GM12878 (cell line): ENCODE results near the gene SLAMF1. TPM values are rescaled to one million over a fixed set of nuclear protein-coding genes. Genes with fewer than 3 reads are reported as not detected.

Experiments
- ATAC-seq: fragments of 200-7000 bp; cut with Tn5 transposase; 3 replicates; pipeline ENCODE4 v1.9.1; 2020; ENCODE audit warnings: mild to moderate bottlenecking, moderate library complexity
- BruUV-seq: library from RNA; stranded (reverse); fragments of 400-500 nt; replicated peaks from 2 replicates; lab custom pipeline; 2021; lab: Mats Ljungman, UMichigan
- CTCF ChIA-PET: fragments of 300-600 bp; sonication (Branson Sonifier 250); formaldehyde crosslinking; extraction: SDS; loops from one replicate; lab custom pipeline; 2021; ENCODE audit warnings: inconsistent platforms; lab: Yijun Ruan, JAX
- POLR2A ChIA-PET: fragments of 350-600 bp; formaldehyde crosslinking; extraction: SDS; loops from one replicate; lab custom pipeline; 2021; ENCODE audit warnings: inconsistent platforms; lab: Charles Lee
- RAD21 ChIA-PET: fragments of 300-600 bp; sonication (Branson Sonifier 250); formaldehyde crosslinking; loops from one replicate; lab custom pipeline; 2023; ENCODE audit warnings: antibody characterized with exemption; ENCODE audit not compliant: unreplicated experiment; lab: Charles Lee
- SMC1A ChIA-PET: fragments of 300-600 bp; sonication (Branson Sonifier 250); formaldehyde crosslinking; loops from one replicate; lab custom pipeline; 2023; ENCODE audit not compliant: unreplicated experiment, uncharacterized antibody; lab: Charles Lee
- DNase-seq: peaks from one replicate; pipeline ENCODE4 v3.0.0-alpha.2; 2011; ENCODE audit warnings: low read depth, low spot score
- FAIRE-seq: peaks from 3 replicates; lab custom pipeline; 2011; peaks lifted over from hg19 to GRCh38; lab: Jason Lieb, UNC
- H2AFZ ChIP-seq: 2 replicates; pipeline ENCODE4 v1.6.0; 2011; ENCODE audit warnings: low read depth, low read length, control low read depth; ENCODE audit not compliant: control insufficient read depth
- H3K27ac ChIP-seq: 2 replicates; pipeline ENCODE4 v1.5.1; 2011; ENCODE audit warnings: control low read depth; ENCODE audit not compliant: control insufficient read depth, insufficient read depth
- H3K27me3 ChIP-seq, 2 experiments: replicated peaks in 1 of 2; 2 replicates each; pipeline versions ENCODE4 v1.6.0 to v1.6.1; 2011; ENCODE audit warnings: low read length in 1 of 2; ENCODE audit not compliant: control insufficient read depth in 2 of 2, insufficient read depth in 2 of 2
- H3K36me3 ChIP-seq, 2 experiments: 2 replicates each; pipeline ENCODE4 v1.5.1; 2011; ENCODE audit warnings: low read length in 1 of 2; ENCODE audit not compliant: control insufficient read depth in 2 of 2, insufficient read depth in 2 of 2
- H3K4me1 ChIP-seq: 2 replicates; pipeline ENCODE4 v1.6.1; 2011; ENCODE audit warnings: mild to moderate bottlenecking, low read length, moderate library complexity, mixed read lengths; ENCODE audit not compliant: control insufficient read depth, insufficient read depth
- H3K4me2 ChIP-seq: 2 replicates; pipeline ENCODE4 v1.6.0; 2011; ENCODE audit warnings: control low read depth; ENCODE audit not compliant: control insufficient read depth, insufficient read depth
- H3K4me3 ChIP-seq: fragments of 200-600 bp; sonication (generic); 2 replicates; pipeline ENCODE4 v1.5.1; 2016
- H3K79me2 ChIP-seq: 2 replicates; pipeline ENCODE4 v1.6.0; 2011; ENCODE audit warnings: low read length; ENCODE audit not compliant: control insufficient read depth, insufficient read depth
- H3K9ac ChIP-seq: 2 replicates; pipeline ENCODE4 v1.8.0; 2011; ENCODE audit warnings: low read length, control low read depth, mixed read lengths; ENCODE audit not compliant: control insufficient read depth, insufficient read depth
- H3K9me3 ChIP-seq: replicated peaks from 3 replicates; pipeline ENCODE4 v1.5.1; 2011; ENCODE audit warnings: mild to moderate bottlenecking, low read length; ENCODE audit not compliant: control insufficient read depth, insufficient read depth
- H4K20me1 ChIP-seq: 2 replicates; pipeline ENCODE4 v1.6.0; 2011; ENCODE audit not compliant: control insufficient read depth, insufficient read depth
- ATF2 ChIP-seq: IDR thresholded peaks from 2 replicates; pipeline ENCODE4 v1.6.1; 2012; ENCODE audit warnings: low read length, inconsistent platforms
- CHD2 ChIP-seq: IDR thresholded peaks from 2 replicates; pipeline ENCODE4 v1.6.1; 2011; ENCODE audit warnings: low read depth, low read length, improper control_type of control experiment, borderline replicate concordance
- CHD4 ChIP-seq: fragments of 200-600 bp; sonication (generic); IDR thresholded peaks from 2 replicates; pipeline ENCODE4 v1.6.1; 2016; ENCODE audit warnings: mild to moderate bottlenecking
- E4F1 ChIP-seq: fragments of 450-650 bp; IDR thresholded peaks from 2 replicates; pipeline ENCODE4 v1.6.1; 2018; ENCODE audit warnings: borderline replicate concordance, mild to moderate bottlenecking; ENCODE audit not compliant: partially characterized antibody
- EP300 ChIP-seq, 2 experiments: fragments of 150-350 bp in 1 of 2; IDR thresholded peaks; 2 replicates each; pipeline ENCODE4 v1.6.1; 2011 to 2012; ENCODE audit warnings: low read depth in 2 of 2, low read length in 2 of 2, borderline replicate concordance in 1 of 2, improper control_type of control experiment in 1 of 2, inconsistent platforms in 1 of 2; ENCODE audit not compliant: control insufficient read depth in 1 of 2
- FOS ChIP-seq: IDR thresholded peaks from 3 replicates; pipeline ENCODE4 v1.6.1; 2011; ENCODE audit warnings: borderline replicate concordance; ENCODE audit not compliant: insufficient read length; ENCODE audit errors: extremely low read depth
- HDGF ChIP-seq: fragments of 450-650 bp; IDR thresholded peaks from 2 replicates; pipeline ENCODE4 v1.6.1; 2016; ENCODE audit warnings: antibody characterized with exemption
- IRF4 ChIP-seq: IDR thresholded peaks from 2 replicates; pipeline ENCODE4 v1.6.1; 2011; ENCODE audit warnings: low read depth, low read length
- IRF5 ChIP-seq: fragments of 450-650 bp; IDR thresholded peaks from 2 replicates; pipeline ENCODE4 v1.6.1; 2017; ENCODE audit warnings: borderline replicate concordance
- MXI1 ChIP-seq: fragments of 150-350 bp; IDR thresholded peaks from 2 replicates; pipeline ENCODE4 v1.6.1; 2011; ENCODE audit warnings: low read depth, mild to moderate bottlenecking, inconsistent platforms, low read length, improper control_type of control experiment
- NFIC ChIP-seq: IDR thresholded peaks from 2 replicates; pipeline ENCODE4 v1.6.1; 2012; ENCODE audit warnings: low read depth, mild to moderate bottlenecking, inconsistent platforms, low read length, moderate library complexity
- NR2C1 ChIP-seq: fragments of 450-650 bp; IDR thresholded peaks from 2 replicates; pipeline ENCODE4 v1.6.1; 2017; ENCODE audit warnings: antibody characterized with exemption, mild to moderate bottlenecking, moderate library complexity
- NR2F1 ChIP-seq: fragments of 450-650 bp; conservative IDR thresholded peaks from 2 replicates; pipeline ENCODE4 v1.6.1; 2017; ENCODE audit warnings: mild to moderate bottlenecking
- RB1 ChIP-seq: fragments of 450-650 bp; formaldehyde crosslinking; IDR thresholded peaks from 2 replicates; pipeline ENCODE4 v1.6.1; 2017; ENCODE audit warnings: mild to moderate bottlenecking, borderline replicate concordance
- RELA ChIP-seq: fragments of 450-650 bp; IDR thresholded peaks from 2 replicates; pipeline ENCODE4 v1.8.0; 2014; ENCODE audit warnings: borderline replicate concordance; ENCODE audit not compliant: partially characterized antibody
- RFX5 ChIP-seq: IDR thresholded peaks from 2 replicates; pipeline ENCODE4 v1.6.1; 2011; ENCODE audit warnings: low read depth, low read length, improper control_type of control experiment
- RUNX3 ChIP-seq: IDR thresholded peaks from 2 replicates; pipeline ENCODE4 v1.6.1; 2012; ENCODE audit warnings: low read length, inconsistent platforms
- SMAD5 ChIP-seq: IDR thresholded peaks from 2 replicates; pipeline ENCODE4 v1.6.1; 2016; ENCODE audit warnings: antibody characterized with exemption, low read depth
- WGBS: methylation state at CpG from one replicate; pipeline ENCODE4 v1.1.6; 2016; ENCODE audit warnings: low lambda C conversion rate; ENCODE audit not compliant: insufficient replicate concordance, insufficient coverage; ENCODE audit errors: missing lambda C conversion rate; 5-methylcytosine and 5-hydroxymethylcytosine counted together
- in situ Hi-C: fragments of 300-500 bp; cut with MboI; formaldehyde crosslinking; loops from 9 replicates; pipeline ENCODE4 v1.14.3; 2018; ENCODE audit warnings: mixed read lengths
- intact Hi-C: fragments of 100-400 bp; cut with micrococcal nuclease; formaldehyde crosslinking; loops from one replicate; pipeline ENCODE4 v1.14.2; 2022; ENCODE audit not compliant: unreplicated experiment
- polyA plus RNA-seq, 11 experiments: library from polyadenylated mRNA; depleted of rRNA in 4 of 11; unstranded in 6 of 11; stranded (reverse) in 5 of 11; fragments of >200 nt; fragmentation: Nextera tagmentation in 4 of 11; fragmentation: Illumina TruSeq in 1 of 11; extraction: Ambion mirVana in 4 of 11; extraction: Trizol in 1 of 11; gene quantifications; 1 replicate in 1 of 11; 2 replicates in 10 of 11; pipeline versions ENCODE4 v1.2.1 to v1.2.3, GENCODE V29; 2011 to 2016; ENCODE audit warnings: inconsistent platforms in 2 of 11, missing spikeins in 2 of 11, low read depth in 1 of 11
- total RNA-seq, 4 experiments: library from RNA; depleted of rRNA in 3 of 4; stranded (reverse); fragments of >200 nt in 3 of 4; fragmentation: Illumina TruSeq in 1 of 4; extraction: Trizol in 1 of 4; gene quantifications; 2 replicates each; pipeline versions ENCODE4 v1.2.1 to v1.2.3, GENCODE V29; 2013 to 2021

SLAMF1 gene
- total and polyA plus RNA-seq, 10 of the 15 experiments (the other 5 are each of a cell fraction or from before 2014, with no cell fraction given) = 87.3 to 260 (median 131) TPM

GRCh38 chr1:160565564-160565963 lies 81.3 kb downstream of the SLAMF1 start:
- intact Hi-C loops (no loop called here), in situ Hi-C loops (no loop called here)
- peaks cover 3% of the 10 kb centered on the region for H3K79me2 ChIP-seq
- TF ChIP-seq NR2F1 (no peak), MXI1 (no peak), NR2C1 (no peak), HDGF (no peak), RELA (no peak), RUNX3 (no peak), CHD4 (no peak), ATF2 (no peak), IRF4 (no peak), RB1 (no peak), RFX5 (no peak), IRF5 (no peak), CHD2 (no peak), FOS (no peak), EP300 (IDR thresholded peaks at IDR 0.05; ENCODE audit: borderline replicate concordance in 1 of 2, control insufficient read depth in 1 of 2, low read depth in 2 of 2, low read length in 2 of 2) (no peak), E4F1 (no peak), NFIC (no peak), SMAD5 (no peak)
- peaks cover 10% of the 10 kb centered on the region; the same call in 2 of the 3 replicates for H3K9me3 ChIP-seq
- BruUV-seq = no TSS peak
- no peaks in the 10 kb centered on the region for H3K36me3 ChIP-seq
- no peak for DNase-seq
- no peak overlapping the region for H3K4me3 ChIP-seq
- no peaks in the 10 kb centered on the region for H3K27me3 ChIP-seq
- H3K27ac ChIP-seq = no peak overlapping the region
- H4K20me1 ChIP-seq = no peaks in the 10 kb centered on the region
- H2AFZ ChIP-seq = no peak overlapping the region
- ChIA-PET CTCF (interaction anchor here (0.6 to 3.7 kb wide), 9 partner anchors 9 to 110 kb away, joined by 3 to 17 read pairs (median 6); no protein-coding TSS in a partner anchor), POLR2A (interaction anchor here (0.6 to 6.8 kb wide), 8 partner anchors 10 to 52 kb away, joined by 3 to 43 read pairs (median 4); no protein-coding TSS in a partner anchor), SMC1A (interaction anchor here (0.6 to 30.0 kb wide), 6 partner anchors 11 to 280 kb away, joined by 3 to 735 read pairs (median 12); partner anchors contain the start of genes CD84 and SLAMF6), RAD21 (interaction anchor here (0.8 to 4.2 kb wide), 9 partner anchors 9 to 136 kb away, joined by 3 to 30 read pairs (median 7); no protein-coding TSS in a partner anchor)
- FAIRE-seq = no peak
- no peak overlapping the region for H3K9ac ChIP-seq
- 93% methylated on average over 4 of the region's 4 CpGs for WGBS
- ATAC-seq = no peak
- H3K4me1 ChIP-seq = peaks cover 22% of the 10 kb centered on the region
- no peak overlapping the region for H3K4me2 ChIP-seq
